ENCODE measurements around the gene TSR1. TPM values are rescaled to one million over a fixed set of nuclear protein-coding genes. Genes with fewer than 3 reads are reported as not detected.

Gene TSR1
- polyA plus RNA-seq, 1 of the 3 experiments (the other 2 are of a cell fraction): 26.7 TPM

GRCh38 chr17:2354311-2354710 is 18.1 kb upstream of the TSR1 start (continued):
- TF ChIP-seq REST (IDR thresholded peaks at IDR 0.05; ENCODE audit: low read depth, low read length) (no peak), RFX5 (IDR thresholded peaks at IDR 0.05; ENCODE audit: low read length) (no peak), YY1 (IDR thresholded peaks at IDR 0.05; ENCODE audit: low read depth) (no peak)

GRCh38 chr17:2351269-2351668 is 15.0 kb upstream of the TSR1 start:
- ChIA-PET POLR2A (no interaction called here), CTCF (interaction anchor here (0.8 to 4.8 kb wide), 3 partner anchors 12 to 107 kb away, joined by 3 to 88 read pairs (median 3); no protein-coding TSS in a partner anchor)
- Histone ChIP-seq H4K20me1 (ENCODE audit: insufficient read depth) (peaks cover 7% of the 10 kb centered on the region), H3K36me3 (replicated peaks in 1 of 2; ENCODE audit: control insufficient read depth in 1 of 2, insufficient read depth in 2 of 2, low read length in 1 of 2) (peaks cover 0 to under 1% of the 10 kb centered on the region in 2 experiments), H3K4me2 (no peak overlapping the region), H3K9me2 (no peaks in the 10 kb centered on the region), H3K9me3 (no peaks in the 10 kb centered on the region), H2AFZ (ENCODE audit: low read depth) (no peak overlapping the region), H3K9ac (no peak overlapping the region), H3K4me3 (ENCODE audit: low read depth in 2 of 2, low read length in 1 of 2) (no peak overlapping the region), H3K79me2 (ENCODE audit: insufficient read depth) (0 out of 2 replicates have a peak, but pooled peaks cover 5% of the 10 kb centered on the region), H3K27me3 (ENCODE audit: insufficient read depth) (no peaks in the 10 kb centered on the region), H3F3A (replicated peaks; ENCODE audit: insufficient read depth) (peaks cover 21% of the 10 kb centered on the region), H3K27ac (ENCODE audit: low read depth in 2 of 2, low read length in 1 of 2) (no peak overlapping the region), H3K4me1 (ENCODE audit: control insufficient read depth in 1 of 2, insufficient read depth in 2 of 2, low read depth in 1 of 2, low read length in 1 of 2) (peaks cover 6 to 10% of the 10 kb centered on the region in 2 experiments; a peak in 2 of 4 replicates)
- 97% methylated on average over 6 of the region's 6 CpGs for WGBS (ENCODE audit: low lambda C conversion rate)
- no peak for TF ChIP-seq NRF1 (IDR thresholded peaks at IDR 0.05; ENCODE audit: low read depth, low read length)
- TF ChIP-seq IRF3 (IDR thresholded peaks at IDR 0.05; ENCODE audit: low read depth, low read length): no peak
- TF ChIP-seq NFIC (IDR thresholded peaks at IDR 0.05; ENCODE audit: borderline replicate concordance): no peak
- no peak for TF ChIP-seq RFX5 (IDR thresholded peaks at IDR 0.05; ENCODE audit: low read length)
- TF ChIP-seq TAF1 (IDR thresholded peaks at IDR 0.05; ENCODE audit: borderline replicate concordance, low read depth, low read length): no peak
- TF ChIP-seq REST (IDR thresholded peaks at IDR 0.05; ENCODE audit: low read depth, low read length): no peak
- TF ChIP-seq MXI1 (IDR thresholded peaks at IDR 0.05; ENCODE audit: low read depth, low read length): no peak
- TF ChIP-seq, protein P1, sequence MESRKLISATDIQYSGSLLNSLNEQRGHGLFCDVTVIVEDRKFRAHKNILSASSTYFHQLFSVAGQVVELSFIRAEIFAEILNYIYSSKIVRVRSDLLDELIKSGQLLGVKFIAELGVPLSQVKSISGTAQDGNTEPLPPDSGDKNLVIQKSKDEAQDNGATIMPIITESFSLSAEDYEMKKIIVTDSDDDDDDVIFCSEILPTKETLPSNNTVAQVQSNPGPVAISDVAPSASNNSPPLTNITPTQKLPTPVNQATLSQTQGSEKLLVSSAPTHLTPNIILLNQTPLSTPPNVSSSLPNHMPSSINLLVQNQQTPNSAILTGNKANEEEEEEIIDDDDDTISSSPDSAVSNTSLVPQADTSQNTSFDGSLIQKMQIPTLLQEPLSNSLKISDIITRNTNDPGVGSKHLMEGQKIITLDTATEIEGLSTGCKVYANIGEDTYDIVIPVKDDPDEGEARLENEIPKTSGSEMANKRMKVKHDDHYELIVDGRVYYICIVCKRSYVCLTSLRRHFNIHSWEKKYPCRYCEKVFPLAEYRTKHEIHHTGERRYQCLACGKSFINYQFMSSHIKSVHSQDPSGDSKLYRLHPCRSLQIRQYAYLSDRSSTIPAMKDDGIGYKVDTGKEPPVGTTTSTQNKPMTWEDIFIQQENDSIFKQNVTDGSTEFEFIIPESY (IDR thresholded peaks at IDR 0.05; ENCODE audit: borderline replicate concordance, low read depth): no peak
- TF ChIP-seq EP300 (IDR thresholded peaks at IDR 0.05; ENCODE audit: borderline replicate concordance in 1 of 2, low read depth in 1 of 2, low read length in 1 of 2): no peak
- TF ChIP-seq ELF1 (IDR thresholded peaks at IDR 0.05): no peak
- TF ChIP-seq POLR2AphosphoS5 (IDR thresholded peaks at IDR 0.05; ENCODE audit: low read depth, low read length): no peak
- TF ChIP-seq TCF12 (IDR thresholded peaks at IDR 0.05): no peak
- TF ChIP-seq, protein P2, sequence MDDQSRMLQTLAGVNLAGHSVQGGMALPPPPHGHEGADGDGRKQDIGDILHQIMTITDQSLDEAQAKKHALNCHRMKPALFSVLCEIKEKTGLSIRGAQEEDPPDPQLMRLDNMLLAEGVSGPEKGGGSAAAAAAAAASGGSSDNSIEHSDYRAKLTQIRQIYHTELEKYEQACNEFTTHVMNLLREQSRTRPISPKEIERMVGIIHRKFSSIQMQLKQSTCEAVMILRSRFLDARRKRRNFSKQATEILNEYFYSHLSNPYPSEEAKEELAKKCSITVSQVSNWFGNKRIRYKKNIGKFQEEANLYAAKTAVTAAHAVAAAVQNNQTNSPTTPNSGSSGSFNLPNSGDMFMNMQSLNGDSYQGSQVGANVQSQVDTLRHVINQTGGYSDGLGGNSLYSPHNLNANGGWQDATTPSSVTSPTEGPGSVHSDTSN (IDR thresholded peaks at IDR 0.05): no peak
- TF ChIP-seq RXRA (IDR thresholded peaks at IDR 0.05; ENCODE audit: borderline replicate concordance, low read depth): no peak
- no peak for TF ChIP-seq SIN3A (IDR thresholded peaks at IDR 0.05; ENCODE audit: borderline replicate concordance, low read depth, low read length)
- DNase-seq: no peak

Measured in SK-N-SH (cell line).